ENCODE measurements around the gene CSNK1D. TPM values are rescaled to one million over a fixed set of nuclear protein-coding genes. Genes with fewer than 3 reads are reported as not detected.
A peak's percentile ranks its signal among the peaks of the same experiment; 100 is the strongest.

The CSNK1D gene
- total RNA-seq, 1 experiment from 2014 or later: 191 TPM

- TF ChIP-seq CTCF (IDR thresholded peaks at IDR 0.05; ENCODE audit: unreplicated experiment): no peak
- intact Hi-C loops (cut with micrococcal nuclease): loop anchor here (5.0 to 10.0 kb wide), 3 partner anchors 33 to 206 kb away; partner anchors contain the start of genes DCXR and RAC3
- H3K27ac Mint-ChIP-seq (ENCODE audit: low read depth, unreplicated experiment): peak overlapping the region; percentile 75
- no peak overlapping the region for H3K4me3 Mint-ChIP-seq (ENCODE audit: unreplicated experiment)
- BruUV-seq (replicated peaks): no TSS peak
- ChIA-PET CTCF (interaction anchor here (0.9 kb wide), 1 partner anchor 32 kb away, joined by 3 read pairs; no protein-coding TSS in a partner anchor), POLR2A (interaction anchor here (0.5 to 6.6 kb wide), 14 partner anchors 10 to 142 kb away, joined by 3 to 66 read pairs (median 6); partner anchors contain the start of genes CD7, CSNK1D, SECTM1 and SLC16A3)
- no peaks in the 10 kb centered on the region for H3K27me3 Mint-ChIP-seq (ENCODE audit: insufficient read depth, unreplicated experiment)
- peaks cover 58% of the 10 kb centered on the region for H3K4me1 Mint-ChIP-seq (ENCODE audit: insufficient read depth, unreplicated experiment)
- H3K9me3 Mint-ChIP-seq (ENCODE audit: unreplicated experiment): no peaks in the 10 kb centered on the region
- peaks cover 98% of the 10 kb centered on the region for H3K36me3 Mint-ChIP-seq (ENCODE audit: insufficient read depth, unreplicated experiment)
- DNase-seq (ENCODE audit: unreplicated experiment): no peak
Observed at GRCh38 chr17:82240506-82241182, 32.9 kb downstream of the CSNK1D start.

GRCh38 chr17:82239926-82240505 lies 33.5 kb downstream of the CSNK1D start:
- DNase-seq (ENCODE audit: unreplicated experiment): no peak
- POLR2A ChIA-PET: interaction anchor here (0.7 to 6.6 kb wide), 5 partner anchors 10 to 93 kb away, joined by 3 to 66 read pairs (median 49); partner anchors contain the start of genes SECTM1 and SLC16A3

GRCh38 chr17:82239401-82239925 lies 34.0 kb downstream of the CSNK1D start:
- no peak for DNase-seq (ENCODE audit: unreplicated experiment)
- Mint-ChIP-seq H3K9me3 (ENCODE audit: unreplicated experiment) (no peaks in the 10 kb centered on the region), H3K27me3 (ENCODE audit: insufficient read depth, unreplicated experiment) (no peaks in the 10 kb centered on the region), H3K36me3 (ENCODE audit: insufficient read depth, unreplicated experiment) (peaks cover 96% of the 10 kb centered on the region), H3K4me1 (ENCODE audit: insufficient read depth, unreplicated experiment) (peaks cover 49% of the 10 kb centered on the region), H3K27ac (ENCODE audit: low read depth, unreplicated experiment) (no peak overlapping the region), H3K4me3 (ENCODE audit: unreplicated experiment) (no peak overlapping the region)
- ChIA-PET CTCF (no interaction called here), POLR2A (interaction anchor here (1.2 to 6.6 kb wide), 5 partner anchors 9 to 61 kb away, joined by 4 to 66 read pairs (median 49); partner anchors contain the start of gene SLC16A3)
- TF ChIP-seq CTCF (IDR thresholded peaks at IDR 0.05; ENCODE audit: unreplicated experiment): no peak
- BruUV-seq (replicated peaks): no TSS peak
- intact Hi-C loops (cut with micrococcal nuclease): no loop called here

More at GRCh38 chr17:82239926-82240505, 33.5 kb downstream of the CSNK1D start:
- TF ChIP-seq CTCF (IDR thresholded peaks at IDR 0.05; ENCODE audit: unreplicated experiment): no peak
- Mint-ChIP-seq H3K27ac (ENCODE audit: low read depth, unreplicated experiment) (peak overlapping the region; percentile 75), H3K36me3 (ENCODE audit: insufficient read depth, unreplicated experiment) (peaks cover 98% of the 10 kb centered on the region), H3K4me1 (ENCODE audit: insufficient read depth, unreplicated experiment) (peaks cover 54% of the 10 kb centered on the region), H3K27me3 (ENCODE audit: insufficient read depth, unreplicated experiment) (no peaks in the 10 kb centered on the region), H3K4me3 (ENCODE audit: unreplicated experiment) (no peak overlapping the region), H3K9me3 (ENCODE audit: unreplicated experiment) (no peaks in the 10 kb centered on the region)
- CTCF ChIA-PET: no interaction called here
- intact Hi-C loops (cut with micrococcal nuclease): loop anchor here (5.0 to 10.0 kb wide), 3 partner anchors 33 to 205 kb away; partner anchors contain the start of genes DCXR and RAC3
- no TSS peak for BruUV-seq (replicated peaks)
